K562 (cell line): ENCODE measurements around the gene BSPRY. TPM values are rescaled to one million over a fixed set of nuclear protein-coding genes. Genes with fewer than 3 reads are reported as not detected.
A peak's percentile ranks its signal among the peaks of the same experiment; 100 is the strongest.

Experiments
- ATF7 ChIP-seq: fragments of 450-650 bp; IDR thresholded peaks from 2 replicates; pipeline ENCODE4 v1.7.1; 2014; ENCODE audit warnings: mild to moderate bottlenecking, moderate library complexity
- NFE2 ChIP-seq: IDR thresholded peaks from 2 replicates; pipeline ENCODE4 v1.6.1; 2014; ENCODE audit warnings: antibody characterized with exemption, low read depth
- ZNF518B ChIP-seq: fragments of 250-450 bp; sonication (Bioruptor Pico); IDR thresholded peaks from 2 replicates; pipeline ENCODE4 v1.5.0; 2021; ENCODE audit warnings: mild to moderate bottlenecking, moderate library complexity
- polyA plus RNA-seq, 8 experiments: library from polyadenylated mRNA; depleted of rRNA in 4 of 8; stranded (reverse) in 5 of 8; unstranded in 3 of 8; fragments of >200 nt; fragmentation: Nextera tagmentation in 2 of 8; fragmentation: Illumina TruSeq in 1 of 8; extraction: Ambion mirVana in 2 of 8; extraction: Trizol in 1 of 8; gene quantifications; 2 replicates each; pipeline versions ENCODE4 v1.2.1 to v1.2.3, GENCODE V29; 2011 to 2014; ENCODE audit warnings: inconsistent platforms in 1 of 8, missing spikeins in 1 of 8
- total RNA-seq, 7 experiments: library from RNA; depleted of rRNA in 6 of 7; stranded (reverse); fragments of >200 nt in 6 of 7; fragmentation: Illumina TruSeq in 2 of 7; extraction: Trizol in 2 of 7; gene quantifications; 2 replicates each; pipeline versions ENCODE4 v1.2.1 to v1.2.3, GENCODE V29; 2011 to 2021; ENCODE audit warnings: low replicate concordance in 1 of 7
- TF ChIP-seq, protein P1 (sequence below): fragments of 450-650 bp; IDR thresholded peaks from 2 replicates; pipeline ENCODE4 v1.6.1; 2016; ENCODE audit warnings: low read depth

The BSPRY gene
- total and polyA plus RNA-seq, 9 of the 15 experiments (the other 6 are each of a cell fraction or from before 2014, with no cell fraction given) = 0.07 to 0.67 (median 0.18) TPM

DNA sequence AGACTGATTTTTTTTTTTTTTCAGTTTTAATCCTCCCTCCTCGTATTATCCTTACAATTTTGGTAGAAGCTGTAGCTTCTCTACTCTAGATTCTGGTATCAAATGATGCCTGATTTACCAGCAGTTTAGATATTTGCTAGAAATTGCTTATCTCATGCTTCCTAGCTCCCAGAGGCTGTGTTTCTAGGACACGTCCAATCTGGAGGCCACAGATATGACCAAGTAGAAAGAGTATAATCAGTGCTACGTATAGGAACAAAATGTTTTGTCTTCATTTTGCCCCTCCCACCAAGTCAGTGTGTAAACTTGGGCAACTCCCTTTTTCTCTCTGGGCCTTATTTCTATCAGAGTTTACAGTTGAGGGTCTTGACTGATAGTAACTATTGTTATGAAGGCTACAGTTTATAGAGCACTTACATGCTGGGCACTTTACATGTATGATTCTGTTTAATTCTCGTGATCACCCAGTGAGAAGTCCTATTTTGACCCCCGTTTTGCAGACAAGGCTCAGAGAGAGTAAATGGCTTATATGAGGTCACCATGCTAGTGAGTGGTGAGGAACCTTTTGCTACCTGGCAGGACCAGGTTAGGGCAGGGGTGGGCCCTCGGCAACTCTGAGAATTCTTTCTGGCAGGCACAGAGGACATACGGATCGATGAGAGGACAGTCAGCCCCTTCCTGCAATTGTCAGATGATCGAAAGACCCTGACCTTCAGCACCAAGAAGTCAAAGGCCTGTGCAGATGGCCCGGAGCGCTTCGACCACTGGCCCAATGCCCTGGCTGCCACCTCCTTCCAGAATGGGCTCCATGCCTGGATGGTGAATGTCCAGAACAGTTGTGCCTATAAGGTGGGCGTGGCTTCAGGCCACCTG is 19.9 kb downstream of the BSPRY start (continued):
- TF ChIP-seq ZNF518B (CRISPR knock-in tag) (no peak), ATF7 (peak; percentile 63), NFE2 (peak; percentile 74)
- TF ChIP-seq, protein P1, sequence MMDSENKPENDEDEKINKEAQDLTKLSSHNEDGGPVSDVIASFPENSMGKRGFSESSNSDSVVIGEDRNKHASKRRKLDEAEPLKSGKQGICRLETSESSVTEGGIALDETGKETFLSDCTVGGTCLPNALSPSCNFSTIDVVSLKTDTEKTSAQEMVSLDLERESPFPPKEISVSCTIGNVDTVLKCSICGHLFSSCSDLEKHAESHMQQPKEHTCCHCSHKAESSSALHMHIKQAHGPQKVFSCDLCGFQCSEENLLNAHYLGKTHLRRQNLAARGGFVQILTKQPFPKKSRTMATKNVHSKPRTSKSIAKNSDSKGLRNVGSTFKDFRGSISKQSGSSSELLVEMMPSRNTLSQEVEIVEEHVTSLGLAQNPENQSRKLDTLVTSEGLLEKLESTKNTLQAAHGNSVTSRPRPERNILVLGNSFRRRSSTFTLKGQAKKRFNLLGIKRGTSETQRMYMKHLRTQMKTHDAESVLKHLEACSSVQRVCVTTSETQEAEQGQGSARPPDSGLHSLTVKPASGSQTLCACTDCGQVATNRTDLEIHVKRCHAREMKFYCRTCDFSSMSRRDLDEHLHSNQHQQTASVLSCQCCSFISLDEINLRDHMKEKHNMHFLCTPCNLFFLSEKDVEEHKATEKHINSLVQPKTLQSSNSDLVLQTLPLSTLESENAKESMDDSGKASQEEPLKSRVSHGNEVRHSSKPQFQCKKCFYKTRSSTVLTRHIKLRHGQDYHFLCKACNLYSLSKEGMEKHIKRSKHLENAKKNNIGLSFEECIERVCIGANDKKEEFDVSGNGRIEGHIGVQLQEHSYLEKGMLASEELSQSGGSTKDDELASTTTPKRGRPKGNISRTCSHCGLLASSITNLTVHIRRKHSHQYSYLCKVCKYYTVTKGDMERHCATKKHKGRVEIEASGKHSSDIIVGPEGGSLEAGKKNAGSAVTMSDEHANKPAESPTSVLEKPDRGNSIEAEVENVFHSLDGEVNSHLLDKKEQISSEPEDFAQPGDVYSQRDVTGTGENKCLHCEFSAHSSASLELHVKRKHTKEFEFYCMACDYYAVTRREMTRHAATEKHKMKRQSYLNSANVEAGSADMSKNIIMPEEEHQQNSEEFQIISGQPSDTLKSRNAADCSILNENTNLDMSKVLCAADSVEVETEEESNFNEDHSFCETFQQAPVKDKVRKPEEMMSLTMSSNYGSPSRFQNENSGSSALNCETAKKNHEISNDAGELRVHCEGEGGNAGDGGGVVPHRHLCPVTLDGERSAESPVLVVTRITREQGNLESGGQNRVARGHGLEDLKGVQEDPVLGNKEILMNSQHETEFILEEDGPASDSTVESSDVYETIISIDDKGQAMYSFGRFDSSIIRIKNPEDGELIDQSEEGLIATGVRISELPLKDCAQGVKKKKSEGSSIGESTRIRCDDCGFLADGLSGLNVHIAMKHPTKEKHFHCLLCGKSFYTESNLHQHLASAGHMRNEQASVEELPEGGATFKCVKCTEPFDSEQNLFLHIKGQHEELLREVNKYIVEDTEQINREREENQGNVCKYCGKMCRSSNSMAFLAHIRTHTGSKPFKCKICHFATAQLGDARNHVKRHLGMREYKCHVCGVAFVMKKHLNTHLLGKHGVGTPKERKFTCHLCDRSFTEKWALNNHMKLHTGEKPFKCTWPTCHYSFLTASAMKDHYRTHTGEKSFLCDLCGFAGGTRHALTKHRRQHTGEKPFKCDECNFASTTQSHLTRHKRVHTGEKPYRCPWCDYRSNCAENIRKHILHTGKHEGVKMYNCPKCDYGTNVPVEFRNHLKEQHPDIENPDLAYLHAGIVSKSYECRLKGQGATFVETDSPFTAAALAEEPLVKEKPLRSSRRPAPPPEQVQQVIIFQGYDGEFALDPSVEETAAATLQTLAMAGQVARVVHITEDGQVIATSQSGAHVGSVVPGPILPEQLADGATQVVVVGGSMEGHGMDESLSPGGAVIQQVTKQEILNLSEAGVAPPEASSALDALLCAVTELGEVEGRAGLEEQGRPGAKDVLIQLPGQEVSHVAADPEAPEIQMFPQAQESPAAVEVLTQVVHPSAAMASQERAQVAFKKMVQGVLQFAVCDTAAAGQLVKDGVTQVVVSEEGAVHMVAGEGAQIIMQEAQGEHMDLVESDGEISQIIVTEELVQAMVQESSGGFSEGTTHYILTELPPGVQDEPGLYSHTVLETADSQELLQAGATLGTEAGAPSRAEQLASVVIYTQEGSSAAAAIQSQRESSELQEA = no peak
- TF ChIP-seq, all 486 proteins: peak for 101
